Activated naive CD4-positive, alpha-beta T cell treated with anti-CD3 and anti-CD28 coated beads, Interleukin-2, amount 10 ng/mL, durations not matched to agents 7 days and 5 days (primary cell): ENCODE results near the gene FOXD1.

Experiments used
- CTCF ChIA-PET: fragments of 350-600 bp; sonication (Branson Sonifier 250); formaldehyde crosslinking; loops from one replicate; lab custom pipeline; 2021; ENCODE audit warnings: antibody characterized with exemption; lab: Charles Lee
- DNase-seq: peaks from one replicate; pipeline ENCODE4 v3.0.0-alpha.2; 2020
- H3K27ac Mint-ChIP-seq: one replicate; pipeline ENCODE4 v1.8.0; 2021; ENCODE audit warnings: mild to moderate bottlenecking, moderate library complexity, mixed read lengths
- H3K27me3 Mint-ChIP-seq: one replicate; pipeline ENCODE4 v1.8.0; 2021; ENCODE audit warnings: mild to moderate bottlenecking, mixed read lengths
- H3K36me3 Mint-ChIP-seq: one replicate; pipeline ENCODE4 v1.8.0; 2021; ENCODE audit warnings: mixed read lengths
- H3K4me1 Mint-ChIP-seq: one replicate; pipeline ENCODE4 v1.8.0; 2021; ENCODE audit warnings: mixed read lengths
- H3K4me3 Mint-ChIP-seq: one replicate; pipeline ENCODE4 v1.8.0; 2021; ENCODE audit warnings: mild to moderate bottlenecking, moderate library complexity, mixed read lengths
- H3K9me3 Mint-ChIP-seq: one replicate; pipeline ENCODE4 v1.8.0; 2021; ENCODE audit warnings: mixed read lengths

The FOXD1 gene

GRCh38 chr5:73438645-73439470 is 9.7 kb downstream of the FOXD1 start:
- H3K36me3 Mint-ChIP-seq: peaks cover 3% of the 10 kb centered on the region
- CTCF ChIA-PET: interaction anchor here (0.9 kb wide), 1 partner anchor 12 kb away, joined by 4 read pairs; no protein-coding TSS in a partner anchor
- no peak overlapping the region for H3K27ac Mint-ChIP-seq
- H3K4me3 Mint-ChIP-seq: no peak overlapping the region
- H3K4me1 Mint-ChIP-seq: peaks cover 11% of the 10 kb centered on the region
- no peaks in the 10 kb centered on the region for H3K9me3 Mint-ChIP-seq
- no peak for DNase-seq
- peaks cover 97% of the 10 kb centered on the region for H3K27me3 Mint-ChIP-seq

GRCh38 chr5:73437777-73438644 is 10.6 kb downstream of the FOXD1 start:
- DNase-seq: no peak
- no peaks in the 10 kb centered on the region for H3K9me3 Mint-ChIP-seq
- peaks cover 3% of the 10 kb centered on the region for H3K36me3 Mint-ChIP-seq
- CTCF ChIA-PET: interaction anchor here (0.9 kb wide), 1 partner anchor 13 kb away, joined by 4 read pairs; no protein-coding TSS in a partner anchor
- H3K27ac Mint-ChIP-seq: peak overlapping the region; percentile 59
- peaks cover 92% of the 10 kb centered on the region for H3K27me3 Mint-ChIP-seq
- H3K4me1 Mint-ChIP-seq: peaks cover 11% of the 10 kb centered on the region
- peak overlapping the region; percentile 10 for H3K4me3 Mint-ChIP-seq

GRCh38 chr5:73437101-73437776 is 11.3 kb downstream of the FOXD1 start:
- Mint-ChIP-seq H3K27me3 (peaks cover 92% of the 10 kb centered on the region), H3K9me3 (no peaks in the 10 kb centered on the region), H3K4me3 (peak overlapping the region; percentile 7), H3K27ac (peak overlapping the region; percentile 62), H3K4me1 (peaks cover 11% of the 10 kb centered on the region), H3K36me3 (peaks cover 3% of the 10 kb centered on the region)
- CTCF ChIA-PET: no interaction called here
- no peak for DNase-seq

GRCh38 chr5:73436535-73437100 is 12.0 kb downstream of the FOXD1 start:
- H3K4me3 Mint-ChIP-seq: no peak overlapping the region
- no peaks in the 10 kb centered on the region for H3K9me3 Mint-ChIP-seq
- H3K27me3 Mint-ChIP-seq: peaks cover 91% of the 10 kb centered on the region
- peaks cover 11% of the 10 kb centered on the region for H3K4me1 Mint-ChIP-seq
- CTCF ChIA-PET: no interaction called here
- H3K36me3 Mint-ChIP-seq: peaks cover 3% of the 10 kb centered on the region
- no peak for DNase-seq
- no peak overlapping the region for H3K27ac Mint-ChIP-seq

GRCh38 chr5:73435759-73436534 is 12.6 kb downstream of the FOXD1 start:
- H3K4me1 Mint-ChIP-seq: peaks cover 11% of the 10 kb centered on the region
- DNase-seq: no peak
- CTCF ChIA-PET: no interaction called here
- no peaks in the 10 kb centered on the region for H3K9me3 Mint-ChIP-seq
- H3K4me3 Mint-ChIP-seq: no peak overlapping the region
- peak overlapping the region; percentile 63 for H3K27ac Mint-ChIP-seq
- H3K27me3 Mint-ChIP-seq: peaks cover 85% of the 10 kb centered on the region
- peaks cover 3% of the 10 kb centered on the region for H3K36me3 Mint-ChIP-seq

- peaks cover 74% of the 10 kb centered on the region for H3K27me3 Mint-ChIP-seq
- CTCF ChIA-PET: no interaction called here
- peaks cover 11% of the 10 kb centered on the region for H3K4me1 Mint-ChIP-seq
- H3K27ac Mint-ChIP-seq: no peak overlapping the region
- H3K9me3 Mint-ChIP-seq: no peaks in the 10 kb centered on the region
- no peak for DNase-seq
- H3K36me3 Mint-ChIP-seq: peaks cover 3% of the 10 kb centered on the region
- no peak overlapping the region for H3K4me3 Mint-ChIP-seq
Measured at GRCh38 chr5:73434907-73435306, 13.7 kb downstream of the FOXD1 start.

- Mint-ChIP-seq H3K27ac (no peak overlapping the region), H3K4me1 (peaks cover 11% of the 10 kb centered on the region), H3K9me3 (no peaks in the 10 kb centered on the region), H3K27me3 (peaks cover 70% of the 10 kb centered on the region), H3K36me3 (peaks cover 3% of the 10 kb centered on the region), H3K4me3 (no peak overlapping the region)
- DNase-seq: no peak
- CTCF ChIA-PET: no interaction called here
Measured at GRCh38 chr5:73434461-73434860, 14.1 kb downstream of the FOXD1 start.

GRCh38 chr5:73433982-73434342 is 14.6 kb downstream of the FOXD1 start:
- H3K27ac Mint-ChIP-seq: no peak overlapping the region
- DNase-seq: no peak
- no peak overlapping the region for H3K4me3 Mint-ChIP-seq
- H3K9me3 Mint-ChIP-seq: no peaks in the 10 kb centered on the region
- peaks cover 11% of the 10 kb centered on the region for H3K4me1 Mint-ChIP-seq
- H3K36me3 Mint-ChIP-seq: peaks cover 3% of the 10 kb centered on the region
- CTCF ChIA-PET: interaction anchor here (1.1 to 1.5 kb wide), 2 partner anchors 47 to 219 kb away, joined by 3 read pairs; no protein-coding TSS in a partner anchor
- H3K27me3 Mint-ChIP-seq: peaks cover 65% of the 10 kb centered on the region

GRCh38 chr5:73433272-73433981 is 15.2 kb downstream of the FOXD1 start:
- peaks cover 3% of the 10 kb centered on the region for H3K36me3 Mint-ChIP-seq
- H3K27ac Mint-ChIP-seq: no peak overlapping the region
- CTCF ChIA-PET: interaction anchor here (0.6 to 1.5 kb wide), 3 partner anchors 46 to 218 kb away, joined by 3 to 4 read pairs (median 3); no protein-coding TSS in a partner anchor
- H3K4me1 Mint-ChIP-seq: peaks cover 11% of the 10 kb centered on the region
- H3K27me3 Mint-ChIP-seq: peaks cover 62% of the 10 kb centered on the region
- H3K4me3 Mint-ChIP-seq: no peak overlapping the region
- no peak for DNase-seq
- H3K9me3 Mint-ChIP-seq: no peaks in the 10 kb centered on the region

GRCh38 chr5:73431204-73431851 is 17.2 kb downstream of the FOXD1 start:
- Mint-ChIP-seq H3K27ac (no peak overlapping the region), H3K4me1 (peaks cover 2% of the 10 kb centered on the region), H3K9me3 (no peaks in the 10 kb centered on the region), H3K4me3 (no peak overlapping the region), H3K27me3 (peaks cover 46% of the 10 kb centered on the region), H3K36me3 (peaks cover 3% of the 10 kb centered on the region)
- no peak for DNase-seq
- CTCF ChIA-PET: interaction anchor here (1.0 kb wide), 1 partner anchor 20 kb away, joined by 3 read pairs; no protein-coding TSS in a partner anchor

GRCh38 chr5:73426034-73426433 is 22.5 kb downstream of the FOXD1 start:
- Mint-ChIP-seq H3K4me1 (no peaks in the 10 kb centered on the region), H3K9me3 (no peaks in the 10 kb centered on the region), H3K27me3 (peaks cover 47% of the 10 kb centered on the region), H3K27ac (no peak overlapping the region), H3K4me3 (no peak overlapping the region), H3K36me3 (peaks cover 1% of the 10 kb centered on the region)
- CTCF ChIA-PET: interaction anchor here (0.8 kb wide), 1 partner anchor 210 kb away, joined by 3 read pairs; no protein-coding TSS in a partner anchor
- DNase-seq: no peak

- DNase-seq: no peak
- H3K27me3 Mint-ChIP-seq: peaks cover 62% of the 10 kb centered on the region
- CTCF ChIA-PET: no interaction called here
- no peaks in the 10 kb centered on the region for H3K9me3 Mint-ChIP-seq
- H3K4me1 Mint-ChIP-seq: peaks cover 3% of the 10 kb centered on the region
- no peak overlapping the region for H3K27ac Mint-ChIP-seq
- H3K4me3 Mint-ChIP-seq: no peak overlapping the region
- peaks cover 1% of the 10 kb centered on the region for H3K36me3 Mint-ChIP-seq
Measured at GRCh38 chr5:73424556-73424977, 24.0 kb downstream of the FOXD1 start.
